Glutamatergic neuron (in vitro differentiated cells): Measurements from ENCODE around the gene REG4. TPM values are rescaled to one million over a fixed set of nuclear protein-coding genes. Genes with fewer than 3 reads are reported as not detected.

Experiments
- DNase-seq: peaks from one replicate; pipeline ENCODE4 v3.0.0; 2022
- H3K27ac Mint-ChIP-seq: one replicate; pipeline ENCODE4 v1.8.0; 2020; ENCODE audit warnings: mild to moderate bottlenecking, mixed read lengths, inconsistent platforms; ENCODE audit not compliant: unreplicated experiment
- H3K27me3 Mint-ChIP-seq: one replicate; pipeline ENCODE4 v1.8.0; 2020; ENCODE audit warnings: mild to moderate bottlenecking, moderate library complexity, mixed read lengths, inconsistent platforms; ENCODE audit not compliant: unreplicated experiment
- H3K36me3 Mint-ChIP-seq: one replicate; pipeline ENCODE4 v1.8.0; 2020; ENCODE audit warnings: mild to moderate bottlenecking, mixed read lengths, inconsistent platforms; ENCODE audit not compliant: unreplicated experiment
- H3K4me1 Mint-ChIP-seq: one replicate; pipeline ENCODE4 v1.8.0; 2020; ENCODE audit warnings: mild to moderate bottlenecking, low read depth, mixed read lengths, inconsistent platforms; ENCODE audit not compliant: unreplicated experiment
- H3K4me3 Mint-ChIP-seq: one replicate; pipeline ENCODE4 v1.8.0; 2020; ENCODE audit warnings: mild to moderate bottlenecking, mixed read lengths, inconsistent platforms; ENCODE audit not compliant: unreplicated experiment
- H3K9me3 Mint-ChIP-seq: one replicate; pipeline ENCODE4 v1.8.0; 2020; ENCODE audit warnings: mild to moderate bottlenecking, moderate library complexity, mixed read lengths, inconsistent platforms; ENCODE audit not compliant: unreplicated experiment
- total RNA-seq: library from RNA; stranded (reverse); fragmentation: NEBNext Ultra II Directional; extraction: Animal tissue kit (Norgen Biotek cat#: 25700); gene quantifications from one replicate; pipeline ENCODE4 v1.2.1, GENCODE V29; 2021; ENCODE audit not compliant: unreplicated experiment
- TF ChIP-seq, protein P1 (sequence below): fragments of 200-600 bp; sonication (generic); IDR thresholded peaks from one replicate; pipeline ENCODE4 v1.5.0; 2021; ENCODE audit not compliant: partially characterized antibody, unreplicated experiment

REG4 gene
- total RNA-seq, 1 donor from 2014 or later, result not detected

DNA sequence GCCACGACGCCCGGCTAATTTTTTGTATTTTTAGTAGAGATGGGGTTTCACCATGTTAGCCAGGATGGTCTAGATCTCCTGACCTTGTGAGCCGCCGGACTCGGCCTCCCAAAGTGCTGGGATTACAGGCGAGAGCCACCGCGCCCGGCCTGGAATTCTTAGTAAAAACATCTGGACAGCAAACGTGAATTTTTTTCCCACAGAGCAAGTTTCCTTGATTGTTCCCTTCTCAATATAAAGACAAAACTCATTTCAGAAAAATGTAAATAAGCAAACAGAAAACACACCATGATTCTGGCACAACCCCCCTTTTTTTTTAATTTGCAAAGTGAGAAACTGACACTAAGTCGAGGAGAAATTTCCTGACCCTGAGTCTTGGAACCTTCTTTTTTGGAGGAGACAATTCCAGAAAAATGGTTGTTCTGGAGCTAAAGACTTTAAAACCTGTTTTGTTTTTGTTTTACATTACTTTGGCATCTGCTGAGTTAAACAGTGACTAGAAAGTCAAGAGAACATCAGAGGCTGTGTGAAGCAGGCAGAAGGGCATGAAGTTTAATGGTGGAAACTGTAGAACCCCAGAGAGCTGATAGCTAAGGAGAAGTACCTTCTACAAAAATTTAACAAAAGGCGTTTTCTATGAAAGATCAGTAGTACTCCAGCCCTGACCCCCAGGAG is 32.2 kb downstream of the REG4 start:
- H3K27me3 Mint-ChIP-seq, result peaks cover 1% of the 10 kb centered on the region
- H3K4me1 Mint-ChIP-seq, result peaks cover 18% of the 10 kb centered on the region
- no peak overlapping the region for H3K27ac Mint-ChIP-seq
- TF ChIP-seq, protein P1, sequence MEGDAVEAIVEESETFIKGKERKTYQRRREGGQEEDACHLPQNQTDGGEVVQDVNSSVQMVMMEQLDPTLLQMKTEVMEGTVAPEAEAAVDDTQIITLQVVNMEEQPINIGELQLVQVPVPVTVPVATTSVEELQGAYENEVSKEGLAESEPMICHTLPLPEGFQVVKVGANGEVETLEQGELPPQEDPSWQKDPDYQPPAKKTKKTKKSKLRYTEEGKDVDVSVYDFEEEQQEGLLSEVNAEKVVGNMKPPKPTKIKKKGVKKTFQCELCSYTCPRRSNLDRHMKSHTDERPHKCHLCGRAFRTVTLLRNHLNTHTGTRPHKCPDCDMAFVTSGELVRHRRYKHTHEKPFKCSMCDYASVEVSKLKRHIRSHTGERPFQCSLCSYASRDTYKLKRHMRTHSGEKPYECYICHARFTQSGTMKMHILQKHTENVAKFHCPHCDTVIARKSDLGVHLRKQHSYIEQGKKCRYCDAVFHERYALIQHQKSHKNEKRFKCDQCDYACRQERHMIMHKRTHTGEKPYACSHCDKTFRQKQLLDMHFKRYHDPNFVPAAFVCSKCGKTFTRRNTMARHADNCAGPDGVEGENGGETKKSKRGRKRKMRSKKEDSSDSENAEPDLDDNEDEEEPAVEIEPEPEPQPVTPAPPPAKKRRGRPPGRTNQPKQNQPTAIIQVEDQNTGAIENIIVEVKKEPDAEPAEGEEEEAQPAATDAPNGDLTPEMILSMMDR, result no peak
- no peak overlapping the region for H3K4me3 Mint-ChIP-seq
- no peaks in the 10 kb centered on the region for H3K36me3 Mint-ChIP-seq
- H3K9me3 Mint-ChIP-seq, result no peaks in the 10 kb centered on the region
- DNase-seq, result no peak

DNA sequence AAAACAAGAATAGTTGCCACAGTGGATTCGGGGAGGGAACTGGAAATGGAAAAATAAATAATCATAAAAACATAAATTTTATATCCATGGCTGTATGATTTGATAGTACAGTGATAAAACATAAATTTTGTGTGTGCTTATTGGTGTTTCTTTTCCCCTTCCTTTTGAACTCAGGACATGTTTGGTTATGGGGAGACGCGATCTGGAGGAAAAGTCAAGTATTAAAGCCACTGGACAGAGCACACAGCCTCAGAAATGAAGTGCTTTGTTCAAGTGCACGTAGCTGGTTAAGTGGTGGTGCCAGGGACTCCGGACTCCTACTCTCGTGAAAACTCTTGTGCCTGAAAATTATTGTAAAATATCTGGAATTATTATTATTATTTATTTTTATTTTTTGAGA is 32.9 kb downstream of the REG4 start:
- no peak overlapping the region for H3K4me3 Mint-ChIP-seq
- H3K27ac Mint-ChIP-seq, result no peak overlapping the region
- TF ChIP-seq, protein P1, result no peak
- DNase-seq, result no peak
- H3K27me3 Mint-ChIP-seq, result no peaks in the 10 kb centered on the region
- peaks cover 23% of the 10 kb centered on the region for H3K4me1 Mint-ChIP-seq
- H3K9me3 Mint-ChIP-seq, result no peaks in the 10 kb centered on the region
- H3K36me3 Mint-ChIP-seq, result no peaks in the 10 kb centered on the region

DNA sequence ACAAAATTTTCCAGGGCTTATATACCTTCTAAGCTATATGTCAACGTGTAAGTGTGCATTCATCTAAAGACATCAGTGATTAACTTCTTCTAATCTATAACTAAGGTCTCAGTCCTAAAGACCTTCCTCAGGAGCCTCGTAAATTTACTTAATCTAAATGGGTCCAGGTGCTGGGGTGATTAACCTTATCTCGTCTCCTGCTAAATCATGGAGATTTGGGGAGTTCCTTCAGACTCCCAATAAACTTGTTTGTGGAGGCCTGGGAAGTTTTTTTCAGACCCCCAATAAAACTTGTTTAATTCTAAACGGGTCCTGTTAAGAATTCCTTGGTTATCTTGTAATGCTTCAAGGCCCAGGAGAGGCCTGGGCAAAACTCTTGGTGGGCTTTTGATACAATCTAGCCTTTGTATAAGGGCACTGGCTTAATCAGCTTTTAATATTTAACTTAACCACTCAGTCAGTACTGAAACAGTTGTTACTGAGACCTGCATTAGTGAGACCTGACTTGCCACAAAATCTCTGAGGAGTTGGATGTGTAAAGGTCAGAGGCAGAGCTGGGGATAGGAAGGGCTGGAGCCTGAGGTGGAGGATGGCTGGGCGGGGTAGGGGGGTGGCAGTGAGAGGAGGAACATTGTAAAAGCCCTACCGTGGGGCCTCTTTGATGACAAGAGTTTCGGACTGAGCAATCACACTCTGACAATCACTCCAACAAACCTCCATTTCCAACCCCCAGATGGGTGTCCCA is 36.3 kb downstream of the REG4 start:
- DNase-seq, result no peak
- TF ChIP-seq, protein P1, result no peak
- peaks cover 11% of the 10 kb centered on the region for H3K4me1 Mint-ChIP-seq
- no peaks in the 10 kb centered on the region for H3K27me3 Mint-ChIP-seq
- H3K36me3 Mint-ChIP-seq, result no peaks in the 10 kb centered on the region
- no peak overlapping the region for H3K4me3 Mint-ChIP-seq
- no peak overlapping the region for H3K27ac Mint-ChIP-seq
- no peaks in the 10 kb centered on the region for H3K9me3 Mint-ChIP-seq

DNA sequence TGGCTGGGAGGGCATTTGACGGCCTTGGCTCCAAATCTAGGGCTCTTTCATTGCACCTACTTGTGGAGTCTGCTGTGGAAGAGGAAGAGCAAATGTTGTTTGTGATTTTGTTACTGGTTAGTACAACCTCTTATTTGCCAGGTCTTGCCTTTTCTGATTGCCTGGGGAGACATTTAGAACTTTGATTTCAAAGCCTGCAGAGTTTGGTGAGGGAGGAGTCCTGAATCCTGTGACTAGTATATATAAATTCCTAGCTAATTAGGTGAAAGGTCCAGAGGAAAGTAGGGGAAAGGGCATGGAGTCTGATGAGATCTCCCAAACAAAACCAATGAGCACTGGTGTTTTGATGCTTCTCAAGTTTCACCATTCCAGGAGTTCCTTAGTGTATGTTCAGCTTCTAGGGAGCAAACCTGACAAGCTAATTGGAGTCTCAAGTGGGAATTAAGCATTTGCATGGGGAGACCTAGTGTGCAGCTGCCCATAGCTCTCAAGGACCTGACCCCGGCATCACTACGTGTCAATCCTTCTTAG is 37.5 kb downstream of the REG4 start:
- H3K4me1 Mint-ChIP-seq, result peaks cover 7% of the 10 kb centered on the region
- no peak overlapping the region for H3K27ac Mint-ChIP-seq
- no peaks in the 10 kb centered on the region for H3K36me3 Mint-ChIP-seq
- DNase-seq, result no peak
- H3K27me3 Mint-ChIP-seq, result no peaks in the 10 kb centered on the region
- TF ChIP-seq, protein P1, result no peak
- H3K9me3 Mint-ChIP-seq, result no peaks in the 10 kb centered on the region
- no peak overlapping the region for H3K4me3 Mint-ChIP-seq

DNA sequence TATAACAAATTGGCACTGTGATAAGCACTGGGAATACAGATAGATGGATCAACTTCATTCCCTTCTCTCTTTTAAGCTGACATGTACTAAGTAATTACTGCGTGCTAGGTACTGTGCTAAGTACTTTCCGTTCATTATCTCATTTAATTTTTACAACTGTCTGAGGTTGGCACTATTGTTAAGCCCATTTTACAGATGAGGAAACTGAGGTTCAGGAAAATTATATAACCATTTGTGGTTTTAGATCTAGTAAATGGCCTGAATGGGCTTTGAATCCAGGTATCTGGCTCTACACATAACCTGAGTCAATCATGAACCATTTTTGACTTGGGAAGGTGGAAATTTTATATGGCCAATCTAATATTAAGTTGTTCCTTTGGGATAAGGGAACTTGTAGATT is 39.0 kb downstream of the REG4 start:
- Mint-ChIP-seq H3K4me1 (peaks cover 7% of the 10 kb centered on the region), H3K9me3 (no peaks in the 10 kb centered on the region), H3K27me3 (no peaks in the 10 kb centered on the region), H3K36me3 (no peaks in the 10 kb centered on the region), H3K27ac (no peak overlapping the region), H3K4me3 (no peak overlapping the region)
- no peak for DNase-seq
- TF ChIP-seq, protein P1, result no peak
